Epithelial cell of proximal tubule (primary cell): ENCODE measurements around the gene NOP58. TPM values are rescaled to one million over a fixed set of nuclear protein-coding genes. Genes with fewer than 3 reads are reported as not detected.
A peak's percentile ranks its signal among the peaks of the same experiment; 100 is the strongest.
"Not testable (repeated sequence)": the region's sequence is repeated elsewhere in the genome, so short reads cannot be mapped to it uniquely, and the experiment has no call there.

Experiments used
- DNase-seq: peaks from one replicate; pipeline ENCODE4 v3.0.0-alpha.2; 2011; ENCODE audit warnings: low read depth
- H3K4me3 ChIP-seq: 2 replicates; pipeline ENCODE4 v1.5.1; 2011; ENCODE audit warnings: low read depth, mild to moderate bottlenecking, low read length
- CTCF ChIP-seq: conservative IDR thresholded peaks from 2 replicates; pipeline ENCODE4 v1.5.1; 2012; ENCODE audit warnings: low read depth, mild to moderate bottlenecking, low read length
- total RNA-seq: library from RNA; depleted of rRNA; stranded (reverse); fragments of >200 nt; gene quantifications from 2 replicates; pipeline ENCODE4 v1.2.3, GENCODE V29; 2015

NOP58 gene
- total RNA-seq, result 79.0 and 96.7 TPM in 2 replicates

GRCh38 chr2:202265467-202266277 is at the start of gene NOP58:
TSS of gene NOP58 (plus strand) at chr2:202265763. CDS start at chr2:202265942, 179 bp downstream.
- peak within 1 kb of the TSS; percentile 99 for H3K4me3 ChIP-seq
- TF ChIP-seq CTCF, result no peak
- peak; percentile 70 for DNase-seq

GRCh38 chr2:202221873-202222272 is 43.7 kb upstream of the NOP58 start:
- no peak for TF ChIP-seq CTCF
- H3K4me3 ChIP-seq, result no peak overlapping the region
- DNase-seq, result no peak

GRCh38 chr2:202237787-202238233 is 27.8 kb upstream of the NOP58 start:
- DNase-seq, result no peak
- peak overlapping the region; percentile 98 for H3K4me3 ChIP-seq
- TF ChIP-seq CTCF, result no peak

GRCh38 chr2:202238234-202239197 is 27.0 kb upstream of the NOP58 start, which contains the start of gene SUMO1:
TSS of gene SUMO1 (minus strand) at chr2:202238597. CDS start at chr2:202238451, 146 bp downstream.
- peak within 1 kb of the TSS; percentile 98 for H3K4me3 ChIP-seq
- peak; percentile 30 for DNase-seq
- no peak for TF ChIP-seq CTCF

- not testable (repeated sequence) for DNase-seq, H3K4me3 ChIP-seq
These were observed 17.9 kb upstream of the NOP58 start for GRCh38 chr2:202247710-202248109.

- DNase-seq, result no peak
- no peak overlapping the region for H3K4me3 ChIP-seq
- no peak for TF ChIP-seq CTCF
These were observed 15.9 kb upstream of the NOP58 start for GRCh38 chr2:202249521-202250253.
